ENCODE data around the gene ANKRD40CL. TPM values are rescaled to one million over a fixed set of nuclear protein-coding genes. Genes with fewer than 3 reads are reported as not detected.

Gene ANKRD40CL
- polyA plus RNA-seq, 1 donor (not counting 4 experiments of a cell fraction or from before 2014, with no cell fraction given), result not detected

GRCh38 chr17:50778988-50779387 is 11.7 kb upstream of the ANKRD40CL start:
- no peak overlapping the region for H3K4me2 ChIP-seq (ENCODE audit: control insufficient read depth, extremely low read depth, insufficient read depth, low read depth, low read length)
- H3K9me3 ChIP-seq (ENCODE audit: control insufficient read depth, low read depth, low read length), result no peaks in the 10 kb centered on the region
- dilution Hi-C loops (cut with MboI; ENCODE audit: extremely low pct_ligation_motif_present, low sequenced_read_pairs), result no loop called here
- no peaks in the 10 kb centered on the region for H3K79me2 ChIP-seq (ENCODE audit: control insufficient read depth, insufficient read depth, low read length)
- no peaks in the 10 kb centered on the region for H3K9me1 ChIP-seq (ENCODE audit: control insufficient read depth, extremely low read depth, insufficient read depth, low read length)
- H3K27me3 ChIP-seq (ENCODE audit: control insufficient read depth, extremely low read depth, insufficient read depth, low read length), result no peaks in the 10 kb centered on the region
- TF ChIP-seq, protein P1, sequence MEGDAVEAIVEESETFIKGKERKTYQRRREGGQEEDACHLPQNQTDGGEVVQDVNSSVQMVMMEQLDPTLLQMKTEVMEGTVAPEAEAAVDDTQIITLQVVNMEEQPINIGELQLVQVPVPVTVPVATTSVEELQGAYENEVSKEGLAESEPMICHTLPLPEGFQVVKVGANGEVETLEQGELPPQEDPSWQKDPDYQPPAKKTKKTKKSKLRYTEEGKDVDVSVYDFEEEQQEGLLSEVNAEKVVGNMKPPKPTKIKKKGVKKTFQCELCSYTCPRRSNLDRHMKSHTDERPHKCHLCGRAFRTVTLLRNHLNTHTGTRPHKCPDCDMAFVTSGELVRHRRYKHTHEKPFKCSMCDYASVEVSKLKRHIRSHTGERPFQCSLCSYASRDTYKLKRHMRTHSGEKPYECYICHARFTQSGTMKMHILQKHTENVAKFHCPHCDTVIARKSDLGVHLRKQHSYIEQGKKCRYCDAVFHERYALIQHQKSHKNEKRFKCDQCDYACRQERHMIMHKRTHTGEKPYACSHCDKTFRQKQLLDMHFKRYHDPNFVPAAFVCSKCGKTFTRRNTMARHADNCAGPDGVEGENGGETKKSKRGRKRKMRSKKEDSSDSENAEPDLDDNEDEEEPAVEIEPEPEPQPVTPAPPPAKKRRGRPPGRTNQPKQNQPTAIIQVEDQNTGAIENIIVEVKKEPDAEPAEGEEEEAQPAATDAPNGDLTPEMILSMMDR (optimal IDR thresholded peaks at IDR 0.05 in 1 of 3, IDR thresholded peaks at IDR 0.05 in 1 of 3, conservative IDR thresholded peaks at IDR 0.05 in 1 of 3; ENCODE audit: extremely low read depth in 1 of 3, insufficient read depth in 2 of 3, low read length in 3 of 3), result no peak
- TF ChIP-seq EZH2 (IDR thresholded peaks at IDR 0.05; ENCODE audit: low read length), result no peak
- no peak overlapping the region for H2AFZ ChIP-seq (ENCODE audit: control insufficient read depth, low read length)
- no peaks in the 10 kb centered on the region for H3K4me1 ChIP-seq (ENCODE audit: control insufficient read depth, extremely low read depth, insufficient read depth, low read length)
- no peak overlapping the region for H3K27ac ChIP-seq (ENCODE audit: control insufficient read depth, insufficient read depth, low read length)
- no peaks in the 10 kb centered on the region for H4K20me1 ChIP-seq (ENCODE audit: control insufficient read depth, extremely low read depth, insufficient read depth, low read length)
- H3K36me3 ChIP-seq (ENCODE audit: control insufficient read depth in 2 of 2, extremely low read depth in 1 of 2, insufficient read depth in 2 of 2, low read length in 2 of 2), result no peaks in the 10 kb centered on the region
- FAIRE-seq (no peak), DNase-seq (ENCODE audit: low read depth, low spot score) (no peak)
- H3K9ac ChIP-seq (ENCODE audit: control insufficient read depth, extremely low read depth, insufficient read depth, low read length), result no peak overlapping the region
- H3K4me3 ChIP-seq (ENCODE audit: control insufficient read depth in 2 of 3, extremely low read depth in 1 of 3, insufficient read depth in 2 of 3, low read depth in 1 of 3, low read length in 3 of 3), result no peak overlapping the region

DNA sequence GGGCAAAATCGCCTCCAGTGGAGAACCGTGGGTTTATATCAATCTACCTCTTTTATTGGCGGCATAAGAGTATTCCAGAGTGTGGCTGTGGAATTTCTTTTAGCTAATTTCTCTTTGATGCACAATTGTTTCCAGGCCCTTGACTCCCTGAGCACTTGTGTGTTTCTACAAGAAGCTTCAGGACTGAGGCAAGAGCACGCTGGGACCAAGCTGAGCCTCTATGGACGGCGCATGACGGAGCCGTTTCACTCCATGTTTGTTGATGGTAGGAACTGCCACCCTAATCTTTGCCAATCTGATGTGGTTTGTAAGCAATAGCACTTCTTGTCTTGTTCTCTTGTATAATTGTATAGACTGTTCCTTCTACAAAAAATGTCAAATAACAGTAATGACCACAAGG is 11.2 kb upstream of the ANKRD40CL start:
- no peak overlapping the region for H3K9ac ChIP-seq (ENCODE audit: control insufficient read depth, extremely low read depth, insufficient read depth, low read length)

More for the DNA sequence above, 11.2 kb upstream of the ANKRD40CL start:
- Histone ChIP-seq H3K4me1 (ENCODE audit: control insufficient read depth, extremely low read depth, insufficient read depth, low read length) (no peaks in the 10 kb centered on the region), H3K79me2 (ENCODE audit: control insufficient read depth, insufficient read depth, low read length) (no peaks in the 10 kb centered on the region), H3K4me2 (ENCODE audit: control insufficient read depth, extremely low read depth, insufficient read depth, low read depth, low read length) (no peak overlapping the region), H3K27me3 (ENCODE audit: control insufficient read depth, extremely low read depth, insufficient read depth, low read length) (no peaks in the 10 kb centered on the region), H3K9me3 (ENCODE audit: control insufficient read depth, low read depth, low read length) (no peaks in the 10 kb centered on the region), H3K4me3 (ENCODE audit: control insufficient read depth in 2 of 3, extremely low read depth in 1 of 3, insufficient read depth in 2 of 3, low read depth in 1 of 3, low read length in 3 of 3) (no peak overlapping the region), H2AFZ (ENCODE audit: control insufficient read depth, low read length) (no peak overlapping the region), H4K20me1 (ENCODE audit: control insufficient read depth, extremely low read depth, insufficient read depth, low read length) (no peaks in the 10 kb centered on the region), H3K27ac (ENCODE audit: control insufficient read depth, insufficient read depth, low read length) (no peak overlapping the region), H3K9me1 (ENCODE audit: control insufficient read depth, extremely low read depth, insufficient read depth, low read length) (no peaks in the 10 kb centered on the region), H3K36me3 (ENCODE audit: control insufficient read depth in 2 of 2, extremely low read depth in 1 of 2, insufficient read depth in 2 of 2, low read length in 2 of 2) (no peaks in the 10 kb centered on the region)
- DNase-seq (ENCODE audit: low read depth, low spot score) (no peak), FAIRE-seq (no peak)
- TF ChIP-seq, protein P1 (optimal IDR thresholded peaks at IDR 0.05 in 1 of 3, IDR thresholded peaks at IDR 0.05 in 1 of 3, conservative IDR thresholded peaks at IDR 0.05 in 1 of 3; ENCODE audit: extremely low read depth in 1 of 3, insufficient read depth in 2 of 3, low read length in 3 of 3), result no peak
- no peak for TF ChIP-seq EZH2 (IDR thresholded peaks at IDR 0.05; ENCODE audit: low read length)
- dilution Hi-C loops (cut with MboI; ENCODE audit: extremely low pct_ligation_motif_present, low sequenced_read_pairs), result no loop called here
